ENCODE measurements around the gene OR5K1.

The OR5K1 gene

DNA sequence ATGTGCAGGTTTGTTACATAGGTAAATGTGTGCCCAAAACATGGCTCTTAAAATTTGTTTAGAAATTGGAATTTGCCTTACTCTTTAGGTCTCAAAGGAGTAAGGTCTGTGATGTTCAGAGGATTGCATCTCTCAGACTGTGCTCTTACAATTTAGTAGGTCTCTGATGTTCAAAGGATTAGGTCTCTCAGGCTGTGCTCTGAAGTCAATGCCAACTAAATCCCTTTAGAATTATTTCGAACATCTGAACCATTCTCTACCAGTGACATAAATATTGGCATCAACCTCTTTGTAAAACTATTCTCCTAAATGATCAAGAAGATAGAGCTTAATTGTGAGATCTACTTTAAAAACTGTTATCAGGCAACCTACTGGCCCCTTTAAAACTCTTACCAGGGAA is at the start of gene OR5K1:
Gene OR5K1, plus strand, starts transcription at position 301 of the 400 bp plus-strand sequence. CDS start 6,376 bp downstream, outside the sequence.
- Histone ChIP-seq H3K27ac (ENCODE audit: low read depth, low read length) (no peak within 1 kb of the TSS), H3K27me3 (ENCODE audit: control insufficient read depth, insufficient read depth, low read length) (no peaks in the 10 kb centered on the region), H3K9ac (ENCODE audit: low read length) (no peak within 1 kb of the TSS), H3K4me3 (ENCODE audit: low read length) (no peak within 1 kb of the TSS), H3K36me3 (ENCODE audit: control insufficient read depth, insufficient read depth, low read length) (no peaks in the 10 kb centered on the region), H3K4me1 (ENCODE audit: control insufficient read depth, insufficient read depth, low read length) (no peaks in the 10 kb centered on the region)

DNA sequence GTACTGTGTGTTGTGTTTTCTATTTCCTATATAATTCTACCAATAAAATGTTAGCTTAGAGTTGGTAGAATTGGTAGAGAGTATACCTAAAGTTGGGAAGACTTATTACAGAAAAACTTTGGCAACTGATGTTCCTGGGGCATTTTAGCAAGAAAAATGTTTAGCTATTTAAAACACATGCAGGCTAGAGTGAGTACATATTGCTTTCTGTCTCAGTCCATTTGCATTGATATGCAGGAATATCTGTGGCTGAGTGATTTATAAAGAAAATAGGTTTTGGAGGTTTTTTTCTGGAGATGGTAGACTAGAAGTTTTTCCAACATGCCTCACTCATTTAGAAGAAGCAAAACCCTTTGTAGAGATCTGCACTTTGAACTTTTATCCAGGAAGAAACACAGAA is 30.4 kb upstream of the OR5K1 start:
- Histone ChIP-seq H3K4me1 (ENCODE audit: control insufficient read depth, insufficient read depth, low read length) (no peaks in the 10 kb centered on the region), H3K27ac (ENCODE audit: low read depth, low read length) (no peak overlapping the region), H3K4me3 (ENCODE audit: low read length) (no peak overlapping the region), H3K36me3 (ENCODE audit: control insufficient read depth, insufficient read depth, low read length) (no peaks in the 10 kb centered on the region), H3K9ac (ENCODE audit: low read length) (no peak overlapping the region), H3K27me3 (ENCODE audit: control insufficient read depth, insufficient read depth, low read length) (no peaks in the 10 kb centered on the region)

DNA sequence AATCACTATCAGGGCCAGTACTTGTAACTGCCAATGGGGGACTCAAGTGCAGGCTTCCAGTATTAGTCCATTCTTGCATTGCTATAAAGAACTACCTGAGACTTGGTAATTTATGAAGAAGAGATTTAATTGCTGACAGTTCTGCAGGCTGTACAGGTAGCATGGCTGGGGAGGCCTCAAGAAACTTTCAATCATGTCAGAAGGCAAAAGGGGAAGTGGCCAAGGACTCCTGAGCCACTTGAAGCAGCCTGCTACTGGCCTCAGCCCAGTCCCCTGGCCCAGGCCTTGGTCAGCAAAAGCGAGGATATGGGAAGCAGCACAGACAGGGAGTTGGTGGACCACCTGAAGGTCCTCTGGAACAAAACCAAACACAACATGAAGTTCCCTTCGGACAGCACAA is 29.2 kb upstream of the OR5K1 start:
- Histone ChIP-seq H3K36me3 (ENCODE audit: control insufficient read depth, insufficient read depth, low read length) (no peaks in the 10 kb centered on the region), H3K27ac (ENCODE audit: low read depth, low read length) (no peak overlapping the region), H3K9ac (ENCODE audit: low read length) (no peak overlapping the region), H3K27me3 (ENCODE audit: control insufficient read depth, insufficient read depth, low read length) (no peaks in the 10 kb centered on the region), H3K4me3 (ENCODE audit: low read length) (no peak overlapping the region), H3K4me1 (ENCODE audit: control insufficient read depth, insufficient read depth, low read length) (no peaks in the 10 kb centered on the region)

DNA sequence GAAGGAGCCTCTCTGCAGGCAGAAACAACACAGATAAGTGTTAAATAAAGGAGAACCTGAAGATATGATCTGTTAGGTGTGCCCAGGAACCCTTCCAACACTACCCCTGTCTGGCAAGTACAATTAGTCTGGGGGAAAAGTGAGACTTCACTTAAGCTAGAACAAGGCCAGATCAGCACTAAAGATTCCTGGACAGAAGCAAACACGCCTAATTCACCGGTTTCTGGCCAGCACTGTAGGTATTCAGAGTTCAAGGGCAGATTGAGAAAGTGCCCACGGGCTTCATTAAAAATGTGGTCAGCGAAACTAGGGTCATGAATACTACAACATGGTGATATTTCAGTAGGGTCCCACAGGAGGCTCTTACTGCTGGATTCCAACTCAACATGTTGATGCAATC is 28.6 kb upstream of the OR5K1 start:
- Histone ChIP-seq H3K4me3 (ENCODE audit: low read length) (no peak overlapping the region), H3K4me1 (ENCODE audit: control insufficient read depth, insufficient read depth, low read length) (no peaks in the 10 kb centered on the region), H3K27ac (ENCODE audit: low read depth, low read length) (no peak overlapping the region)

DNA sequence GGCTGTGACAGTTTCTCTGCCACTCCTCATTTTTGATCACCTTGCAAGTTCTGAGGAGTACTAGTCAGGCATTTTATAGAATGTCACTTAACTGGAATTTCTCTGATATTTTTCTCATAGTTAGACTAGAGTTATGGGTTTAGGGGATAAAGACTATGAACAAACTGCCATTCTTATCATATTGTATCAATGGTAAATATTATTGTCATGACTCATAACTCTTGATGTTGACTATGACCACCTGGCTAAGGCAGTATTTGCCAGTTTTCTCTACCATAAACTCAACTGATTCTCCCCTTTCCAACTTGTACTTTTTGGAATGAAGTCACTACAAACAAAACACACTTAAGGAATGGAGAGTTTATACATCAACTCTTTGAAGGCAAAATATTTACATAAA is 22.7 kb upstream of the OR5K1 start:
- Histone ChIP-seq H3K27ac (ENCODE audit: low read depth, low read length) (no peak overlapping the region), H3K36me3 (ENCODE audit: control insufficient read depth, insufficient read depth, low read length) (no peaks in the 10 kb centered on the region), H3K4me3 (ENCODE audit: low read length) (no peak overlapping the region), H3K4me1 (ENCODE audit: control insufficient read depth, insufficient read depth, low read length) (no peaks in the 10 kb centered on the region), H3K9ac (ENCODE audit: low read length) (no peak overlapping the region), H3K27me3 (ENCODE audit: control insufficient read depth, insufficient read depth, low read length) (no peaks in the 10 kb centered on the region)

More for the DNA sequence above, 28.6 kb upstream of the OR5K1 start:
- Histone ChIP-seq H3K27me3 (ENCODE audit: control insufficient read depth, insufficient read depth, low read length) (no peaks in the 10 kb centered on the region), H3K9ac (ENCODE audit: low read length) (no peak overlapping the region), H3K36me3 (ENCODE audit: control insufficient read depth, insufficient read depth, low read length) (no peaks in the 10 kb centered on the region)

DNA sequence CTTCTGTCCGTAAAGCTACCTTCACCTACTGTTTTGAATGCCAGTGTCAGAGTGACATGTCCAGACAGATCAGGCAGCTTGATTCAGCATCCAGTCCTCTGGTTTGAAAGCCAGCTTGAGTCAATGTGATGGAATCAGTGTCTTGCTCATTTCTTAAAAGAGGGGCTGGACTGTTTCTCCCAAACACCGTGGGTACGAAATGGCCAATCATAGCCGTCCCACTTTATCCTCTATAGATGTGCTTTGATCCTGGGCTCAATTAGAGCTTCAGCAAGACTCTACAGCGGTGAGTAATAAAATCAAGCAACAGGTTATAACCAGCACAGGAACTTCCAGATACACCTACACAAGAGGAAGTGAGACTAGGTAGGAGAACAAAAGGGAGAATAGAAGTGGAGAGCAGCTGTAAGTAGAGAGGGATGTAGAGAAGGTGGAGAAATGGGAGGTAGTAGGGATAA is 17.0 kb upstream of the OR5K1 start:
- Histone ChIP-seq H3K27me3 (ENCODE audit: control insufficient read depth, insufficient read depth, low read length) (no peaks in the 10 kb centered on the region), H3K4me1 (ENCODE audit: control insufficient read depth, insufficient read depth, low read length) (no peaks in the 10 kb centered on the region), H3K4me3 (ENCODE audit: low read length) (no peak overlapping the region), H3K36me3 (ENCODE audit: control insufficient read depth, insufficient read depth, low read length) (no peaks in the 10 kb centered on the region), H3K9ac (ENCODE audit: low read length) (no peak overlapping the region), H3K27ac (ENCODE audit: low read depth, low read length) (no peak overlapping the region)

DNA sequence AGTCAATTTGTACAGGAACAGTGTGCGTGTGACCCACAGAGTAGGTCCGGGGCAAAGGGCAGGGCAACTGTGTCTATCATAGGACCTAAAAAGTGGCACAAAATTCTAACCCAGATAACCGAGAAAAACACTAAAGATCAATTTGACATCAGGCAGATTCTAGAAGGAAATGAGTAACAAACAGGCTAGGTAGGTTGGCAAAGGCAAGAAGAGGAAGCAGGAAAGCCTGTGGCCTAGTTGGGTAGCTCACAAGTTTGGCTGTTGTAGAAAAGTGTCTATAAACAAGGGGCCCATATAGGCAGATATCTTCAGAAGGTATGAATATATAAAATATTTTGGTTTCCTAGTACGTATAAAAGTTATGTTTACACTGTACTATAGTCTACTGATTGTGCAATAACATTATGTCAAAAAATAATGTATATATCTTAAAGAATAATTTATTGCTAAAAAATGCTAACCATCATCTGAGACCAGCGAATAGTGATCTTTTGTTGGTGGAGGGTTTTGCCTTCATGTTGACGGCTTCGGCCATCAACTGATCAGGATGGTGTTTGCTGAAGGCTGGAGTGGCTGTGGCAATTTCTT is 13.3 kb upstream of the OR5K1 start:
- Histone ChIP-seq H3K27me3 (ENCODE audit: control insufficient read depth, insufficient read depth, low read length) (no peaks in the 10 kb centered on the region), H3K36me3 (ENCODE audit: control insufficient read depth, insufficient read depth, low read length) (no peaks in the 10 kb centered on the region), H3K4me1 (ENCODE audit: control insufficient read depth, insufficient read depth, low read length) (no peaks in the 10 kb centered on the region), H3K4me3 (ENCODE audit: low read length) (no peak overlapping the region), H3K27ac (ENCODE audit: low read depth, low read length) (no peak overlapping the region), H3K9ac (ENCODE audit: low read length) (no peak overlapping the region)

DNA sequence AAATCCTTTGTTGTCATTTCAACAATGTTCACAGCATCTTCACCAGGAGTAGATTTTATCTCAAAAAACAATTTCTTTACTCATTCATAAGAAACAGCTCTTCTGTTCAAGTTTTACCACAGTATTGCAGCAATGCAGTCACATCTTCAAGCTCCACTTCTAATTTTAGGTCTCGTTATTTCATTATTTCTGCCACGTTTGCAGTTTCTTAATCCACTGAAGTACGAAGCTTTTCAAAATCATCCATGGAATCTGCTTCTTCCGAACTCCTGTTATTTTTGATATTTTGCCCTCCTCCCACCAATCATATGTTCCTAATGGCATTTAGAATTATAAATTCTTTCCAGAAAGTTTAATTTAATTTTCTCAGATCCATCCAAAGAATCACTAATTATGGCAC is 12.6 kb upstream of the OR5K1 start:
- H3K27ac ChIP-seq (ENCODE audit: low read depth, low read length): no peak overlapping the region

DNA sequence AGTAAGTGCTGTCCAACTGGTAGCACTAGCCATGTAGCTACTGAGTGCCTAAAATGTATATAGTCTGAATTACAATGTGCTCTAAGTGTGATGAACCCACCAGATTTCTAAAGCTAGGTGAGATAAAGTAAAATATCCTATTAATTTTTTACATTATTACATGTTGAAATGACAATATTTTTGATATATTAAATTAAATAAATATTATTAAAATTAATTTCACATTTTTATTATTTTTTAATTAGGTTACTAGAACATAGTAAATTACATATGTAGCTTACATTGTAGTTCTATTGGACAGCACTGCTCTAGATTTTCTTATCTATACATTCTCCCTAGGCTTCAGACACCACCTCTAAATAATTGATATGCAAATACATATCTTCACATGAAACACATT is 9.2 kb upstream of the OR5K1 start:
- Histone ChIP-seq H3K4me1 (ENCODE audit: control insufficient read depth, insufficient read depth, low read length) (no peaks in the 10 kb centered on the region), H3K4me3 (ENCODE audit: low read length) (no peak overlapping the region), H3K27me3 (ENCODE audit: control insufficient read depth, insufficient read depth, low read length) (no peaks in the 10 kb centered on the region)

More for the DNA sequence above, 12.6 kb upstream of the OR5K1 start:
- Histone ChIP-seq H3K4me1 (ENCODE audit: control insufficient read depth, insufficient read depth, low read length) (no peaks in the 10 kb centered on the region), H3K36me3 (ENCODE audit: control insufficient read depth, insufficient read depth, low read length) (no peaks in the 10 kb centered on the region), H3K4me3 (ENCODE audit: low read length) (no peak overlapping the region), H3K27me3 (ENCODE audit: control insufficient read depth, insufficient read depth, low read length) (no peaks in the 10 kb centered on the region), H3K9ac (ENCODE audit: low read length) (no peak overlapping the region)

DNA sequence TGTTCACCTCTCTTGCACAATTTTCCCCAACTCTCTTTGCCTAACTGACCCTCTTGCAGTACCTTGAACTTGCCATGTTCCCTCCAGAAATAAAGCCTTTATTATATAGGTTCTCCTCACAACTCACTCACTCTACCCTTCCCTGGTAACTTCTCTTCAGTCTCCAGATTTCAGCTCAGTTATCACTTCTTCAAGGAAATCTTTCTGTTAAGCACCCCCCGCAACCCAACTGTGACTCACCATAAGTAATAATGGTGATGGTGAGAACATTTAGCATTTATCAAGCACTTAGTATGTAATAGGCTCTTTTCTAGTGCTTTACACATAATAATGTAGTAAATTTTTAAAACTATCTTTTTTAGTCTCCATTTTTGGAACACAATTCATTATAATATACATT is 8.1 kb upstream of the OR5K1 start:
- Histone ChIP-seq H3K9ac (ENCODE audit: low read length) (no peak overlapping the region), H3K27me3 (ENCODE audit: control insufficient read depth, insufficient read depth, low read length) (no peaks in the 10 kb centered on the region), H3K4me1 (ENCODE audit: control insufficient read depth, insufficient read depth, low read length) (no peaks in the 10 kb centered on the region), H3K4me3 (ENCODE audit: low read length) (no peak overlapping the region), H3K36me3 (ENCODE audit: control insufficient read depth, insufficient read depth, low read length) (no peaks in the 10 kb centered on the region), H3K27ac (ENCODE audit: low read depth, low read length) (no peak overlapping the region)

More for the DNA sequence above, 9.2 kb upstream of the OR5K1 start:
- no peak overlapping the region for H3K9ac ChIP-seq (ENCODE audit: low read length)
- H3K36me3 ChIP-seq (ENCODE audit: control insufficient read depth, insufficient read depth, low read length): no peaks in the 10 kb centered on the region
- H3K27ac ChIP-seq (ENCODE audit: low read depth, low read length): no peak overlapping the region

DNA sequence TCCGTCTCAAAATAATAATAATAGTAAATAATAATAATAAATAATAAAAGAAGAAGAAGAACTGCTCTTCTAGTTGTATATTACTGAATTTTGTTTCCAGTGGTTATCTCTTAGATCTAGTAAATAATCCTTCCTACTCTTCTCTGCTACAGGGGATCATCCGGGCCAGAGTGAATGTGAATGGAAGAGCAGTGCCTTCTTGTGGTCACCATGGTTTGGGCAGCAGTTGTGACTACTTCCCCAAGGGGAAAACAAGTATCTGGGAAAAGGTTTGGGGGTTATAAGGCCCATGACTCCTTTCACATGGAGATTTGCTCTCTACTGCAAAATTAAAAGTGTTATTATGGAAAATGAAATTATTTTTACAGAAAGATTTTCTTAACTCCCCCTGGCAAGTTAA is 5.5 kb upstream of the OR5K1 start:
- no peak overlapping the region for H3K27ac ChIP-seq (ENCODE audit: low read depth, low read length)
- no peaks in the 10 kb centered on the region for H3K27me3 ChIP-seq (ENCODE audit: control insufficient read depth, insufficient read depth, low read length)
- no peak overlapping the region for H3K4me3 ChIP-seq (ENCODE audit: low read length)
- no peak overlapping the region for H3K9ac ChIP-seq (ENCODE audit: low read length)
- H3K36me3 ChIP-seq (ENCODE audit: control insufficient read depth, insufficient read depth, low read length): no peaks in the 10 kb centered on the region
- H3K4me1 ChIP-seq (ENCODE audit: control insufficient read depth, insufficient read depth, low read length): no peaks in the 10 kb centered on the region

DNA sequence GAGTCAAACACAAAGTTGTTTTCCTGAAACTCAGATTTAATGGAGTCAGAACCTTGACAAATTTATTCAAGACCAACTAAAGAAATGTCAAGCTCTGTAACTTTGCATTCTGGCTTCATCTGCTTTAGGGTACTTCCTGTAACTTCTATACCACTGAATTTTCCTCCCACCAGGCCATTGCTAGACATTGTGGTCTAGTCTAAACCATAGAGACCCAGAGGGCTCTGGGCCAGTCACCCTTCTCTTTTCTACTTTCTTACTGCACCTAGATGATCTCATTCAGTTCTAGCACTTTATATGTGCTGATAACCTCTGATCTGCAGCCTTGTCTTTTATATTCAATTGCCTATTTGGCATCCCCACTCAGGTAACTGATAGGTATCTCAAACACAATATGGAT is 2.8 kb upstream of the OR5K1 start:
- H3K36me3 ChIP-seq (ENCODE audit: control insufficient read depth, insufficient read depth, low read length): no peaks in the 10 kb centered on the region
- H3K27ac ChIP-seq (ENCODE audit: low read depth, low read length): no peak overlapping the region
- no peaks in the 10 kb centered on the region for H3K4me1 ChIP-seq (ENCODE audit: control insufficient read depth, insufficient read depth, low read length)
- H3K9ac ChIP-seq (ENCODE audit: low read length): no peak overlapping the region
- H3K27me3 ChIP-seq (ENCODE audit: control insufficient read depth, insufficient read depth, low read length): no peaks in the 10 kb centered on the region
- no peak overlapping the region for H3K4me3 ChIP-seq (ENCODE audit: low read length)

DNA sequence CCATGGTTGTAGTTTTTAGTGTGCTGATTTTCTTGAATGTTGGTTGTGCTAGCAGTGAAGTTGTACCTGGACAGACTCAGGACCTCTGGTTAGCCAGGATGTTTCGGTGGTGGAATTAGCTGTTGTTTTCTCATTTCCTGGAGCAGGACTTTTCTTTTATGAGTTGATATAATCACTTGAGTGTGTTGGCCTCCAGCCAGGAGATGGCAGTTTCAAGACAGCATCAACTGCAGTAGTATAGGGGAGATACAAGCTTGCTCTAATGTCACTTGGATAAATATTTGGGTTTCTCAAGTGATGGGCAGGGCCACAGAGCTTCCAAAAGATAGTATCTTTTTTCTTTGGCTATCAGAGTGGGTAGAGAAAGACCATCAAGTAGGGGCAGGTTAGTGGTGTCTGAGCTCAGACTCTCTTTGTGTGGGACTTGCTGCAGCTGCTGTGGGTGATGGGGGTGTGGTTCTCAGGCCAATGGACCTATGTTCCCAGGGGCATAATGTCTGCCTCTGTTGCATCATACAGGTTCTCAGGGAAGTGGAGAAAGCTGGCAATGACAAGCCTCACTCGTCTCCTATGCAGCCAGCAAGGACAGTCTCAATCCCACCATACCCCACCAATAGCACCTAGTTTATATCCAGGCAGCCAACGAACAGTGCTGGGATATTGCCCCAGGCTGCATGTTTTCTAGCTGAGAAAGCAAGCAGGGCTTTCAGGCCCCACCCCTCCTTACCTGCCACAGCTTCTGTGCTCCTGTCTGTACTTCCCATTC is 19.9 kb downstream of the OR5K1 start:
- H3K9ac ChIP-seq (ENCODE audit: low read length): no peak overlapping the region
- H3K36me3 ChIP-seq (ENCODE audit: control insufficient read depth, insufficient read depth, low read length): no peaks in the 10 kb centered on the region
- H3K27me3 ChIP-seq (ENCODE audit: control insufficient read depth, insufficient read depth, low read length): no peaks in the 10 kb centered on the region
- H3K27ac ChIP-seq (ENCODE audit: low read depth, low read length): no peak overlapping the region
- H3K4me3 ChIP-seq (ENCODE audit: low read length): no peak overlapping the region
- no peaks in the 10 kb centered on the region for H3K4me1 ChIP-seq (ENCODE audit: control insufficient read depth, insufficient read depth, low read length)
